H1 (cell line): ENCODE data around the gene HELZ2. TPM values are rescaled to one million over a fixed set of nuclear protein-coding genes. Genes with fewer than 3 reads are reported as not detected.

Experiments used
- ATF3 ChIP-seq: IDR thresholded peaks from 2 replicates; pipeline ENCODE4 v1.6.1; 2011; ENCODE audit warnings: low read depth, mild to moderate bottlenecking, low read length; ENCODE audit not compliant: insufficient read depth
- CTCF ChIP-seq, 3 experiments: IDR thresholded peaks; 1 replicate in 2 of 3; 2 replicates in 1 of 3; pipeline versions ENCODE4 v1.5.1 to v1.6.1; 2011; ENCODE audit warnings: low read length in 3 of 3, mild to moderate bottlenecking in 3 of 3, inconsistent platforms in 2 of 3, low read depth in 1 of 3, moderate library complexity in 1 of 3; ENCODE audit not compliant: insufficient read depth in 1 of 3; ENCODE audit errors: control extremely low read depth in 1 of 3
- HDAC6 ChIP-seq: IDR thresholded peaks from one replicate; pipeline ENCODE4 v1.7.1; 2012; ENCODE audit warnings: low read depth, mild to moderate bottlenecking, inconsistent platforms, low read length, moderate library complexity
- JUND ChIP-seq: IDR thresholded peaks from 2 replicates; pipeline ENCODE4 v1.6.1; 2011; ENCODE audit warnings: mild to moderate bottlenecking, improper control_type of control experiment, low read length
- KDM5A ChIP-seq: fragments of 200-600 bp; IDR thresholded peaks from 2 replicates; pipeline ENCODE4 v1.7.1; 2012; ENCODE audit warnings: mild to moderate bottlenecking, low read length, inconsistent platforms, mixed read lengths
- TBP ChIP-seq: IDR thresholded peaks from 2 replicates; pipeline ENCODE4 v1.6.1; 2011; ENCODE audit warnings: low read depth, low read length, improper control_type of control experiment
- polyA plus RNA-seq, 7 experiments: library from polyadenylated mRNA; depleted of rRNA in 3 of 7; stranded (reverse) in 5 of 7; unstranded in 2 of 7; fragments of >200 nt in 5 of 7; fragments of 200-250 nt in 2 of 7; gene quantifications; 1 replicate in 5 of 7; 2 replicates in 1 of 7; 4 replicates in 1 of 7; pipeline versions ENCODE4 v1.2.1 to v1.2.3, GENCODE V29; 2011 to 2013; ENCODE audit warnings: missing spikeins in 2 of 7, mixed read lengths in 2 of 7
- total RNA-seq: library from RNA; stranded (reverse); fragmentation: NEBNext Ultra II Directional; extraction: Animal tissue kit (Norgen Biotek cat#: 25700); gene quantifications from 2 replicates; pipeline ENCODE4 v1.2.1, GENCODE V29; 2021

The HELZ2 gene
- total and polyA plus RNA-seq, 2 of the 8 experiments (the other 6 are each of a cell fraction or from before 2014, with no cell fraction given) = 7.9 to 17.5 TPM

- no peak for TF ChIP-seq CTCF (IDR thresholded peaks at IDR 0.05; ENCODE audit: control extremely low read depth in 1 of 3, insufficient read depth in 1 of 3, low read depth in 1 of 3, low read length in 3 of 3)
- TF ChIP-seq JUND = no peak
- TF ChIP-seq HDAC6 = no peak
- no peak for TF ChIP-seq ATF3
- TF ChIP-seq KDM5A = no peak
- TF ChIP-seq TBP = no peak
Observed at GRCh38 chr20:63577317-63577894, 3.4 kb upstream of the HELZ2 start (continued).
